GM18861 (cell line): ENCODE measurements around the gene ADCY7.
A peak's percentile ranks its signal among the peaks of the same experiment; 100 is the strongest.
"Not testable (repeated sequence)": the region's sequence is repeated elsewhere in the genome, so short reads cannot be mapped to it uniquely, and the experiment has no call there.

Experiments used
- ATAC-seq: cut with Tn5 transposase; IDR thresholded peaks from one replicate; pipeline ENCODE4 v1.9.1; 2021; ENCODE audit not compliant: unreplicated experiment

The ADCY7 gene

DNA sequence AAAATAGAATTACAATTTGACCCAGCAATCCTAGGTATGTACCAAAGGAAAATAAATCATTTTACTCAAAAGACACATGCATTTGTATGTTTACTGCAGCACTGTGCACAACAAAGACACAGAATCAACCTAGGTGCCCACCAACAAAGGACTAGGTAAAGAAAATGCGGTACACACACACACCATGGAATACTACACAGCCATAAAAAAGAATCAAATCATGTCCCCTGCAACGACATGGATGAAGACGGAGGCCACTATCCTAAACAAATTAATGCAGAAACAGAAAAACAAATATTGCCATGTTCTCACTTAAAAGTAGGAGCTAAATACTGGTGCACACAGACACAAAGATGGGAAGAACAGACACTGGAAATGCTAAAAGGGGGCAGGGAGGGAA is 66.2 kb downstream of the ADCY7 start:
- no peak for ATAC-seq

DNA sequence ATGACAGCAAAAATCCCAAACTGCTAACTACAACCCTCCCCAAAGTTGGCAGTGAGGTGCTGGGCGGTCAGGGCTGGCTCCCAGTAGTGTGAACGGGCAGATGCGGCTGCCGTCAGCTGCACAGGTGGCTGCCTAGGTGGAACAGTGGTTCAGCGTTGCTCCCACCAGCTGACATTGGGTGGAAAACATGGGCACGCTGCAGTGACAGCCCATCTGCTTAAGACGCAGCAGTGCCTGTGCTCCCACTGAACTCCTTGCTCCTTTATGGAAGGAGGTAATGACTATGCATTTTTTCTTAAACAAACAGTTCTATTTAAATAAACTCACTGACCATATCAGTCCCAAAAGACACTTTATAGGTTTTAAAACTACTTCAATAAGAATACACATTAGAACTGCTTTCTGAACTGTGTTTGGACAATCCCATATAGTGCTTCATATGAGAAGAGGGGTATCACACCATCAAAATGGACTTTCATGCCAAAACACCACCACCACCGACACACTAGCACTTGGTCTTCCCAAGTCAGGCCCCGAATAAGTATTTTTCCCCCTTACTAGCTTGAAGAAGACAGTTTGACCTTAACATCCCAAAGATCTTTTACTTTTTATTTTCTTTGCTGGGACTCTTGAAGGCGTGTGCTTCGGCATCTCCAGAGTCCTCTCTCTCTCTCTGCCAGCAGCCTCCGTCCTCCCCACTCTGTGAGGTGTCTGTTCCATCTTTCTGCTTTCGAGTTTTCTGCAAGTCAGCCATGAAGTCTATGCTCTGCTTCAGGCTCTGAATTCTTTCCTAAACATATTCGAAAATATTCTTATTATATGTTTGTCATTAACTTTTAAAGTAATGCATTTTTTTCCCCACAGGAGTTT is 68.0 kb downstream of the ADCY7 start:
- ATAC-seq = no peak

GRCh38 chr16:50335196-50335958 is 69.0 kb downstream of the ADCY7 start:
- peak; percentile 74 for ATAC-seq

GRCh38 chr16:50336884-50337283 is 70.5 kb downstream of the ADCY7 start:
- ATAC-seq = no peak

- ATAC-seq = no peak
Observed at GRCh38 chr16:50338371-50339231, 72.2 kb downstream of the ADCY7 start.

DNA sequence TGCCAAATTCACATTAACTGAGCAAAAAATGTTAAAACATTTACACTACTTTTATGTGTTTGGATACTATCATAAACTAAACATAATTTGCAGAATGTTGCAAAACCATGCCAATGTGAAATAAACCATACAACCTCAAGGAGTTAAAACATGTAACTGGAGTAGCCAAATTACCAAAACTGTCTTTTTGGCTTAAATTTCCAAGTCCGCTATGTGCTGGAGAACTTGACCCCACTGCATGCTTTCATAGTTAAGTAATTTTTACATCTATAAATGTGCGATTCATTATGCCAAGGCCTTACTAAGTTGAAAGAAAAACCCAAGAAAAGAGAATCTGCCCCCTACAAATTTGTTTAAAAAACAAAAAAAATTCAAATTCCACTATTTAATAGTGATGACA is 74.2 kb downstream of the ADCY7 start:
- ATAC-seq = no peak

DNA sequence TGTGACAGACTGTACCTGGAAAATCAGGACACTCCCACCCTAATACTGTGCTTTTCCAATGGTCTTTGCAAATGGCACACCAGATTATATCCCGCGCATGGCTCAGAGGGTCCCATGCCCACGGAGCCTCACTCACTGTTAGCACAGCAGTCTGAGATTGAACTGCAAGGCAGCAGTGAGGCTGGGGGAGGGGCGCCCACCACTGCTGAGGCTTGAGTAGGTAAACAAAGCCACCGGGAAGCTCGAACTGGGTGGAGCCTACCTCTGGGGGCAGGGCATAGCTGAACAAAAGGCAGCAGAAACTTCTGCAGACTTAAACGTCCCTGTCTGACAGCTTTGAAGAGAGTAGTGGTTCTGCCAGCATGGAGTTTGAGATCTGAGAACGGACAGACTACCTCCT is 77.2 kb downstream of the ADCY7 start:
- not testable (repeated sequence) for ATAC-seq

DNA sequence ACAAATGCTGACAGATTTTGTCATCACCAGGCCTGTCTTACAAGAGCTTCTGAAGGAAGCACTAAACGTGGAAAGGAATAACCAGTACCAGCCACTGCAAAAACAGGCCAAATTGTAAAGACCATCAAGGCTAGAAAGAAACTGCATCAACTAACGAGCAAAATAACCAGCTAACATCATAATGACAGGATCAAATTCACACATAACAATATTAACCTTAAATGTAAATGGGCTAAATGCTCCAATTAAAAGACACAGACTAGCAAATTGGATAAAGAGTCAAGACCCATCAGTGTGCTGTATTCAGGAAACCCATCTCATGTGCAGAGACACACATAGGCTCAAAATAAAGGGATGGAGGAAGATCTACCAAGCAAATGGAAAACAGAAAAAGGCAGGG is 78.9 kb downstream of the ADCY7 start:
- ATAC-seq = not testable (repeated sequence)

DNA sequence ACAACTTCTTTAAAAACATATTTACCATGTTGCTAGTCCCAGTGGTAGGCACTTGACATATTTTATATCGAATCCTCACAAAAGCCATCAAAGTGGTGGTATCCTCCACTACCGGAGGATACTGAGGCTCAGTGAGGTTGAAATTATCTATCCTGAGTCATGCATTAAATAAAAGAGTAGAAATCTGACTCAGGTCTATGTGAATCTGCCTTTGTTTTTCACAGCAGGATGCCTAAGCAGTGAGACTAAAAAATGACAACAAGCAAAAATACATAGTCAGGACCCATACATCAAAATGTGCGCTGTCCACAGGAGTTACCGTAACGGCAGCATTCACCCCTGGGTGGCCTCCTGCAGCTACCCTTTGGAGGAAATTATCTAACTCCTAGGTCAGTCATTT is 84.8 kb downstream of the ADCY7 start:
- ATAC-seq = no peak

DNA sequence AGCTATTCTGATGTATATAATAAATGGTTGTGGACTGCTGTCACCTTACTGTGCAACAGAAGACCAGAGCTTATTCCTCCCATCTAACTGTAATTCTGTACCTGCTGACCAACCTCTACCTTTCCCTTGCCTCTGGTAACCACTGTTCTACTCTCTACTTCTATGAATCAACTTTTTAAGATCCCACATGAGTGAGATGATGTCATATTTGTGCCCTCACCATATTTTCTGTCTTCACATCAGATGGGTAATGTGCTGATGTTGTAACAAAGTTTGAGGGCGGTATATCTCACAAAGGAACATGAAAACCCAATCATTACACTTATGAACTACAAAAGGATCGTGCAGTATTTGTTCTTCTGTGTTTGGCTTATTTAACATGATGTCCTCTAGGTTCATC is 85.6 kb downstream of the ADCY7 start:
- ATAC-seq = no peak

GRCh38 chr16:50354082-50354481 is 87.7 kb downstream of the ADCY7 start:
- no peak for ATAC-seq

DNA sequence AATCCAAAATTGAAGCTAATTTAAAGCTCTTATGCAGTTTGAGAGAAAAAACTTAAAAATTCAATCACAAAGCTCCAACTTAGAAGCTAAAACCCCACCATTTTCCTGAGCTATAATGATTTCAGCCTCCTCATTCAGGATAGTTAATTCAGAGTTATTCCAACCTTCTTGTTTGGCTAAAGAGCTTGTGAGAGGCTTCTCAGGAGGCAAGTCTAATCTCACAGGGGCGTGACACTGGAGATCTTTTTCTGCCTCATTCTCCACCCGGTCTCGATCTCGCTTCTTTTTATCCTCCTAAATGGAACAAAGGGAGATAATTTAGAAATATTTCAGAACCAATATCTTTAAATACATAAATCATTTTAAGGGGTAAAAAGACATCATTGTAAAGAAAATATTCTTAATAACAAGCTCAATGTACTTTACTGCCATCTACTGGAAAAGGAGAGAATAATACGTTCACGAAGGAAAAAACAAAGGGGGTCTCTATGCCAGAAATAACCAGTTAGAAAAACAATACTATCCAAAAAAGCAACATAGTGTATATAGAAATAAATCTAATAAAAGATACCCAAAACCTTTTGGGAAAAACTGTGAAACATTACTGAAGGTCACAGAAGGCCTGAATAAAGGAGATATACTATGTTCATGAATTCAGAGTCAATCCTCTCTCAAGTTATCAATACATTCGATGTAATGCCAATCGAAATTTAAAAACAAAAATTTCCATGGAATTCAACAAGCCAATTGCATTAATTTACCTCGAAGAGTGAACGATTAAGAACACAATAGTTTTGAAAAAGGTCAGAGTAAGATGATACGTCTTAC is 88.5 kb downstream of the ADCY7 start:
- ATAC-seq = no peak

GRCh38 chr16:50359626-50360025 is 93.3 kb downstream of the ADCY7 start:
- no peak for ATAC-seq

- ATAC-seq = no peak
Observed at GRCh38 chr16:50360033-50360778, 93.9 kb downstream of the ADCY7 start.

- no peak for ATAC-seq
Observed at GRCh38 chr16:50360779-50361178, 94.4 kb downstream of the ADCY7 start.

DNA sequence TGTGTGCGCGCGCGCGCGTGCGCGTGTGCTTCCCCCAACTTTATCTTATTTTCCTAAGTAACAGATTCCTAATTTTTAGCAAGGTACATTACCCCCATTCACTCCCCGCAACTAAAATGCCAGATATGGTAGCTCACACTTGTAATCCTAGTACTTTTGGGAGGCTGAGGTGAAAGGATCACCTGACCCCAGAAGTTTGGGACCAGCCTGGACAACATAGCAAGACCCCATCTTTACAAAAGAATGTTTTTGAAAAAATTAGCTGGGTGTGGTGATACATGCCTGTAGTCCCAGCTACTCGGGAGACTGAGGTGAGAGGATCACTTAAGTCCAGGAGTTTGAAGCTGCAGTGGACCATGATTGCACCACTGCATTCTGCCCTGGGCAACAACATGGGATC is 97.3 kb downstream of the ADCY7 start:
- ATAC-seq = no peak

- no peak for ATAC-seq
Observed at GRCh38 chr16:50365791-50366575, 99.6 kb downstream of the ADCY7 start.
